GM12891 (cell line): ENCODE measurements around the gene SLC28A1.

Experiments
- POLR2A ChIP-seq: IDR thresholded peaks from 2 replicates; pipeline ENCODE4 v1.6.1; 2011; ENCODE audit warnings: low read depth, low read length, control low read depth
- POLR2AphosphoS5 ChIP-seq: IDR thresholded peaks from 2 replicates; pipeline ENCODE4 v1.6.1; 2011; ENCODE audit warnings: low read depth, low read length, control low read depth
- TAF1 ChIP-seq: IDR thresholded peaks from 2 replicates; pipeline ENCODE4 v1.6.1; 2011; ENCODE audit warnings: low read depth, low read length, control low read depth

- TF ChIP-seq POLR2A (no peak), POLR2AphosphoS5 (no peak), TAF1 (no peak)
These were observed 36.7 kb downstream of the SLC28A1 start for GRCh38 chr15:84921121-84921520.
